A673 (cell line): Measurements from ENCODE around the gene STARD13. TPM values are rescaled to one million over a fixed set of nuclear protein-coding genes. Genes with fewer than 3 reads are reported as not detected.
A peak's percentile ranks its signal among the peaks of the same experiment; 100 is the strongest.

Experiments used
- BruUV-seq: library from RNA; stranded (reverse); fragments of 400-500 nt; replicated peaks from 2 replicates; lab custom pipeline; 2021; lab: Mats Ljungman, UMichigan
- CTCF ChIA-PET: fragments of 300-600 bp; sonication (Branson Sonifier 250); formaldehyde crosslinking; loops from one replicate; lab custom pipeline; 2022; ENCODE audit warnings: antibody characterized with exemption; lab: Charles Lee
- POLR2A ChIA-PET: fragments of 300-600 bp; sonication (Branson Sonifier 250); formaldehyde crosslinking; loops from one replicate; lab custom pipeline; 2022; ENCODE audit warnings: antibody characterized with exemption; ENCODE audit not compliant: low non-redundant PET; lab: Charles Lee
- DNase-seq: peaks from one replicate; pipeline ENCODE4 v3.0.0-alpha.2; 2015; ENCODE audit warnings: low spot score
- H3K27ac ChIP-seq: fragments of 200-600 bp; sonication (generic); 2 replicates; pipeline ENCODE4 v1.5.1; 2016; ENCODE audit warnings: mixed run types, low read depth, mild to moderate bottlenecking, mixed read lengths, antibody characterized with exemption, low read length; ENCODE audit not compliant: poor library complexity, severe bottlenecking
- H3K27me3 ChIP-seq: fragments of 200-600 bp; sonication (generic); replicated peaks from 2 replicates; pipeline ENCODE4 v1.6.1; 2017; ENCODE audit warnings: mixed run types, low read depth, mild to moderate bottlenecking, mixed read lengths, antibody characterized with exemption, low read length; ENCODE audit not compliant: insufficient read depth, poor library complexity
- H3K36me3 ChIP-seq: fragments of 200-600 bp; sonication (generic); 2 replicates; pipeline ENCODE4 v1.6.1; 2016; ENCODE audit warnings: mixed run types, mild to moderate bottlenecking, mixed read lengths, antibody characterized with exemption, low read length; ENCODE audit not compliant: insufficient read depth, poor library complexity, severe bottlenecking
- H3K4me1 ChIP-seq: fragments of 200-600 bp; sonication (generic); 2 replicates; pipeline ENCODE4 v1.6.1; 2017; ENCODE audit warnings: mixed run types, mild to moderate bottlenecking, mixed read lengths, antibody characterized with exemption, low read length; ENCODE audit not compliant: insufficient read depth, poor library complexity, severe bottlenecking
- H3K4me3 ChIP-seq: fragments of 200-600 bp; sonication (generic); 2 replicates; pipeline ENCODE4 v1.5.1; 2016; ENCODE audit warnings: low read depth, mixed run types, mild to moderate bottlenecking, mixed read lengths, low read length; ENCODE audit not compliant: poor library complexity, severe bottlenecking
- H3K9me3 ChIP-seq: fragments of 200-600 bp; sonication (generic); 2 replicates; pipeline ENCODE4 v1.6.1; 2016; ENCODE audit warnings: mixed run types, low read depth, mild to moderate bottlenecking, mixed read lengths, antibody characterized with exemption, low read length; ENCODE audit not compliant: poor library complexity, severe bottlenecking
- EZH2 ChIP-seq: fragments of 200-600 bp; sonication (generic); IDR thresholded peaks from 2 replicates; pipeline ENCODE4 v1.6.1; 2017; ENCODE audit warnings: borderline replicate concordance, low read depth, mild to moderate bottlenecking, mixed read lengths, antibody characterized with exemption, low read length; ENCODE audit not compliant: poor library complexity, severe bottlenecking
- intact Hi-C: fragments of 100-400 bp; cut with micrococcal nuclease; formaldehyde crosslinking; loops from one replicate; pipeline ENCODE4 v1.10.0; 2022; ENCODE audit not compliant: unreplicated experiment
- total RNA-seq: library from RNA; stranded (reverse); gene quantifications from 2 replicates; pipeline ENCODE4 v1.2.3, GENCODE V29; 2021
- TF ChIP-seq, protein P1 (sequence below): fragments of 300-800, 200-600 bp; sonication (generic); conservative IDR thresholded peaks from 2 replicates; pipeline ENCODE4 v1.5.1; 2017; ENCODE audit warnings: low read depth, mild to moderate bottlenecking, antibody characterized with exemption, low read length, moderate library complexity, mixed read lengths

Gene STARD13
- total RNA-seq, 1 experiment from 2014 or later: 45.7 TPM

DNA sequence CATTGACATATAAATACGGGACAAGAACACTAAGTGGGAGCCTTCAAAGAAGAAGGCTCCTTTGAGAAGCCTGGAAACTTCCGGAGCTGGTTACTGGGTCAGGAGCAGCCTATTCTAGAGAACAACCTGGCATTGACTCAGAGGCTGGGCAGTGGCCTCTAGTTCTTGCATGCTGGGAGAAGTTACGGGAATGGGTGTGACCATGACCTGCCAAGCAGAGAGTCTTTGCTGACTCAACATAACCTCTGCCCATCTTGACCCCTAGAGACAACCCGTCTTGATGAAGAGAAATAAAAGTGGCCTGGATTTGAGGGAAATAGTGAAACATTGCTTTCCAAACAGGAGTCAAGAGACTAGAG, 21.0 kb downstream of the STARD13 start:
- Histone ChIP-seq H3K27ac (peak overlapping the region; percentile 73), H3K27me3 (no peaks in the 10 kb centered on the region), H3K4me3 (no peak overlapping the region), H3K4me1 (peaks cover 90% of the 10 kb centered on the region), H3K36me3 (no peaks in the 10 kb centered on the region), H3K9me3 (no peaks in the 10 kb centered on the region)
- BruUV-seq: no TSS peak
- ChIA-PET CTCF (no interaction called here), POLR2A (no interaction called here)
- TF ChIP-seq, protein P1, sequence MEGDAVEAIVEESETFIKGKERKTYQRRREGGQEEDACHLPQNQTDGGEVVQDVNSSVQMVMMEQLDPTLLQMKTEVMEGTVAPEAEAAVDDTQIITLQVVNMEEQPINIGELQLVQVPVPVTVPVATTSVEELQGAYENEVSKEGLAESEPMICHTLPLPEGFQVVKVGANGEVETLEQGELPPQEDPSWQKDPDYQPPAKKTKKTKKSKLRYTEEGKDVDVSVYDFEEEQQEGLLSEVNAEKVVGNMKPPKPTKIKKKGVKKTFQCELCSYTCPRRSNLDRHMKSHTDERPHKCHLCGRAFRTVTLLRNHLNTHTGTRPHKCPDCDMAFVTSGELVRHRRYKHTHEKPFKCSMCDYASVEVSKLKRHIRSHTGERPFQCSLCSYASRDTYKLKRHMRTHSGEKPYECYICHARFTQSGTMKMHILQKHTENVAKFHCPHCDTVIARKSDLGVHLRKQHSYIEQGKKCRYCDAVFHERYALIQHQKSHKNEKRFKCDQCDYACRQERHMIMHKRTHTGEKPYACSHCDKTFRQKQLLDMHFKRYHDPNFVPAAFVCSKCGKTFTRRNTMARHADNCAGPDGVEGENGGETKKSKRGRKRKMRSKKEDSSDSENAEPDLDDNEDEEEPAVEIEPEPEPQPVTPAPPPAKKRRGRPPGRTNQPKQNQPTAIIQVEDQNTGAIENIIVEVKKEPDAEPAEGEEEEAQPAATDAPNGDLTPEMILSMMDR: no peak
- no peak for TF ChIP-seq EZH2
- no peak for DNase-seq
- intact Hi-C loops: no loop called here

DNA sequence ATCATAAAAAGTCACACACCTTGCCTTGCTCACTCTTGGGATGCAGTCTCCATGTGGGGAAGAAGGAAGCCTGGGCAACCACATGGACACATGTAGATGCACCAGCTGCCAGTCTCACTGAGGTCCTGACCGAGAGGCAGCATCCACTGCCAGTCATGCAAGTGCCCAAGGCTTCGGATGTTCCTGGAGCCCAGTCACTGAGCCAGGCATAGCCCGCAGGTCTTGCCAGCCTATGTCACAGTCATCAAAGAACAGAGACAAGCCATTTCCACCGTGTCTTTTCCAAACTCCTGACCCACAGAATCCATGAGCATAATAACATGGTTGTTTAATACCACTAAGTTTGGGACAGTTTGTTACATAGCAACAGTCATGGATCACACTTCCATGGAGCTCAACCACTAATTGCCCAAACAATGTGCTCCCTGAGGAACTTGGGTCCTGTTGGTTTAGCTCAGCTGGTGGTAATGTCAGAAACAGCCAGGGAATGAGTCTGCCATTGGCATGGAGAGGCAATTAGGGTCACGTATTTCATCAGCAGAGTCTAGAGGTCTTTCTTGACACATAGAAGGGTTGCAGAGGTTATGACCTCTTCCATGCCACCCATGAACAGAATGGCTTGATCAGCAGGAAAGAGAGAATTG, 21.5 kb downstream of the STARD13 start:
- Histone ChIP-seq H3K4me3 (no peak overlapping the region), H3K27me3 (no peaks in the 10 kb centered on the region), H3K36me3 (no peaks in the 10 kb centered on the region), H3K9me3 (no peaks in the 10 kb centered on the region), H3K27ac (peak overlapping the region; percentile 73), H3K4me1 (peaks cover 90% of the 10 kb centered on the region)
- BruUV-seq: no TSS peak
- no peak for TF ChIP-seq EZH2
- TF ChIP-seq, protein P1: no peak
- CTCF ChIA-PET: no interaction called here
- intact Hi-C loops: no loop called here
- no peak for DNase-seq
- POLR2A ChIA-PET: no interaction called here

DNA sequence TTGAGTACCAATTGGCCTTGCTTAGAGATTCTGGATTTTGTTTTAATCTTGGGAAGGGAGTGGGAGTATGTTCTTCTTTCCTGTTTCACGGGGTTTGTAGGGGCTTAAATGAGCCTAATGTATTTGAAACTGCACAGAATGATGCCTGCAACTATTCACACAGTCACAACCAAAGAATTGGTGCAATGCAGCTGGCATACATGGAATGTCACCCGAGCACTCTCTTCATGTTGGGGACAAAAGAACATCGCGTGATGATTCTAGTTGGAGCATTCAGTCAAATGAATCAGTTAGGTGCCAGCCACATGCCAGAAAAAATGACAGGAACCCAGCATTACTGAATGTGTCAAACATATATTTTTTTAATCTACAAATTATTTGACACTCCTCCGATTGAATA, 22.1 kb downstream of the STARD13 start:
- Histone ChIP-seq H3K27ac (peak overlapping the region; percentile 73), H3K9me3 (no peaks in the 10 kb centered on the region), H3K4me1 (peaks cover 90% of the 10 kb centered on the region), H3K27me3 (no peaks in the 10 kb centered on the region), H3K4me3 (no peak overlapping the region), H3K36me3 (no peaks in the 10 kb centered on the region)
- BruUV-seq: no TSS peak
- CTCF ChIA-PET: no interaction called here
- POLR2A ChIA-PET: no interaction called here
- intact Hi-C loops: no loop called here
- TF ChIP-seq, protein P1: no peak
- no peak for TF ChIP-seq EZH2
- DNase-seq: peak; percentile 60
